Left renal pelvis (tissue), 4 donors: ENCODE data around the gene MORN1. TPM values are rescaled to one million over a fixed set of nuclear protein-coding genes. Genes with fewer than 3 reads are reported as not detected.

Experiments used
- DNase-seq, 4 donors: peaks; one replicate each; pipeline ENCODE4 v3.0.0-alpha.2; 2013; ENCODE audit warnings: low read depth in 4 of 4, low spot score in 3 of 4
- polyA plus RNA-seq, 4 donors: library from polyadenylated mRNA; unstranded; fragments of 120-200 nt; gene quantifications; one replicate each; pipeline ENCODE4 v1.2.1, GENCODE V29; 2013; ENCODE audit not compliant: insufficient read length in 4 of 4

The MORN1 gene
- polyA plus RNA-seq, 4 donors, result 7.9 to 16.7 (median 11.1) TPM

DNA sequence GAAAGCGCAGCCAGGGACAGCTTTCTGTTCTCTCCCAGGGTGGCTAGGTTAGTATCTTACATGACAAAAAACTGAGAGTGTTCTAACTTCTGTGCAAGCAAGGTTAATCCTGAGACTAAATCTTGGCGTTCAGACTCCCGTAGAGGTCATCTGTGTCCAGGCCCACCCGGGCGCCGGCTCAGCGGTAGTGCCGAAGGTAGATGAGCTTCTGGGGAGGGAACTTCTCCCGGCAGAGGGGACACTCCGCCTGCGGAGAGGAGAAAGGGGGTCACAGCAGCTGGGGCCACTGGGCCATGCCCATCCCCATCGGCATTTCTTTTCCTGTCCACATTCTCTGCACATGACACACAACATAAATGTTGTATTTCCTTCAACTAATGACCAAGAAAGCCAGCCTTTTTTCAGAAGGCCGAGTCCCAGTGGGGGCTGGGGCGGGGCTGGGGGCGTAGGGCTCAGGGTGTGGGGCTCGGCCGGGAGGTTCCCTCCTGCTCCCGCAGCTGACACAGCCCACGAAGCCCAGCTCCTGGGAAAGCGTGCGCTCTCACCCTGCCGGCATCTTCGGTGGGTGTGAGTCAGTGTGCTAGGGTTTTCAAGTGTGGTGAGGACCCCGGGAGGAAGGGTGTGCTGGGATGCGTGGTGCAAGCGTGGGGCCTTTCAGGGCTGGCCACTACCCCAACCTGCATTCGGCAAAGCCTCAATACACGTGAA is 14.4 kb upstream of the MORN1 start:
- no peak for DNase-seq

DNA sequence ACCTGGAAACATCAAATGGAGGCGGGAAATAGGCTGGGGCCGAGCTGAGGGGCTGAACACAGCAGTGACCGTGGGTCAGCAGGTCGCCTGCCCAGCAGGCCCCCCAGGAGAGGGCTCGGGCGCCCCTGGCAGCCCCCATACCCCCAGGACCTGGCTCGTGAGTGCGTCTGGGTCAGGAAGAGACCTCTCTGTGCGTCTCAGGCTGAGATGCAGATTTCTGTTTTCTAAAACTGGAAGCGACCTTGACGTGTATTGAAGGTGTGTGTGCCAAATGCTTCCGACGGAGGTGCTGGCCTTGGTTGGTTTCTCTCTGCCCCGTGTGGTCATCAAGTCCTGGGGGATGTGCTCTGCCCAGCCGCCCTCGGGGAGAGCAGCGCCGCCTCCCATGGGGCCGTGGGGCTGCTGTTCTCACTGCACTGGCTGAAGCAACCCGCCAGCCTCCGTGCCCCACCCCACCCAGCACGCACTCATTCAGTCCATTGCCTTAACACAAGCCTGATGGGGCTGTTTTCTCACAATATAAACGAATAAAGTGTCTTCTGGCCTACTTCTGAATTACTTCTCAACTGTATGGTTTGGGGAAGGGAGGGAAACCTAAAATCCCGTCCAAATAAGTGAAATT is 13.6 kb upstream of the MORN1 start:
- no peak for DNase-seq

DNA sequence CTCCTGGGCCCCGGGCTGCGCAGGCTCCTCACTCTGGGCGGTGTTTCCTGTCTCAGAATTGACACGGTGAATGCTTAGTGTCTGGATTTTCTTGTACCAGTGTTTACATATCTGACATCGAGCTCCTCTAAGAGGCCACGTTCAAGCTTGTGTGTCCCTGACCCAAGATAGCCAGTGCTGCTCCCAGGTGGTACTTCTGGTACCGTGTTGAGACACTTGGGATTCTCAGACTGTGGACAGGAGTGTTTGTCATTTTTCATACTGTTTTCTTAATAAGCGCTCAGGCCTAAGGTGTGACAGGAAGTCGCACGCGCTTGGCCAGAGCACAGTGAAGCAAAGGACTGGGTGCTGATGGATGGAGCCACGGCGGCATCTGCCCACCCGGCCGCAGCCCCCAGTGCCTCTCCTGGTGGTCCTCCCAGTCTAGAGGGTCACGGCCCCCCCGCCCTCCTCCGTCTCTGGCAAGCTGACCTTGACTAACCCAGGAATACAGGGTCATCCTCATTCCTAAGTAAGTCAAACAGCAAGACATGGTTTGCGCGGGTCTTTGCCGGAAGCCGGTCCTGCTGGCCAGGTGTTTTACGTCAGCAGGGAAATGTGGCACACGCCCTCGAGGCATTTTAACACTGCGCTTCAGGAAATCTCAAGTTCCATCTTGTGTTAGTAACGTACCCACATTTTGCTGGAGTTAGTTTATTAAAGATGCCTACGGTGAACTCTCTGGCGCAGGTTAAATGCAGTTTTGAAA is 13.0 kb upstream of the MORN1 start:
- DNase-seq, result no peak

DNA sequence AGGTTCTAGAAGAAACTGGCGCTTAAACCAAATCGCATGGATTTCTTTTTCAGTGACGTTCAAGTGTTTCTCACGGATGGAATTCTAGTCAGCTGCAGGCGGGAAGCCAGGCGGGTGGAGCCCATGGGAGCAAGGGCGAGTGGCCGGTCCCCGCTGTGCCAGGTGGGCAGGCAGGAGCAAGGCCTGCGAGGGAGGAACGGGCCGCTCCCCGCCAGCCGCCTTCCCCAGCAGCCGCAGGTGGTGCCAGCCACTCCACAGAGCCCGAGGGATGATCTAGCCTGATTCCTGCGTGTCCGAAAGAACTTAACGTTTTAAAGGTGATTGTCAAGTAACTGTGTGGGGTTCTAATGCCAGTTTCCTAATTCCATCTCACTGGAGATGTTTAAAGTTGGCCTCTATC is 11.9 kb upstream of the MORN1 start:
- no peak for DNase-seq

DNA sequence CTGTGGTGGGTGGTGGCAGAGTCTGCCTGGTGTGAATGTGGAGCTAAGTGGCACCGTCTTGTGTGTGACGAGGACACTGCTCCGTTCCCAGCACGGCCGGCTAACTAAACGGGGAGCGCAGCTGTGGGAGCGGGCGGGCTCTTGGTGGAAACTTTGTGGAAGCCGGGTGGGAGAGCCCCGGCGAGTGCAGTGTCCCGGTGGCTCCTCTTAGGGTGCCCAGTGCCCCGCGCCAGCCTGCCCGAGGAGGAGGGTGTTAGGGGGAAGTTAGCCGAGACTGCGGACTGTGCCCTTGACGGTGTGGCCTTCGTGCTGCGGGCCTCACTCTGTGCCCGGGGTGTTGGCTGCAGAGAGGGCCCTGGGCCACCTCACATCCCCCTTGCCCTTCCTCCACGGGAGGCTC is 11.1 kb upstream of the MORN1 start:
- no peak for DNase-seq

DNA sequence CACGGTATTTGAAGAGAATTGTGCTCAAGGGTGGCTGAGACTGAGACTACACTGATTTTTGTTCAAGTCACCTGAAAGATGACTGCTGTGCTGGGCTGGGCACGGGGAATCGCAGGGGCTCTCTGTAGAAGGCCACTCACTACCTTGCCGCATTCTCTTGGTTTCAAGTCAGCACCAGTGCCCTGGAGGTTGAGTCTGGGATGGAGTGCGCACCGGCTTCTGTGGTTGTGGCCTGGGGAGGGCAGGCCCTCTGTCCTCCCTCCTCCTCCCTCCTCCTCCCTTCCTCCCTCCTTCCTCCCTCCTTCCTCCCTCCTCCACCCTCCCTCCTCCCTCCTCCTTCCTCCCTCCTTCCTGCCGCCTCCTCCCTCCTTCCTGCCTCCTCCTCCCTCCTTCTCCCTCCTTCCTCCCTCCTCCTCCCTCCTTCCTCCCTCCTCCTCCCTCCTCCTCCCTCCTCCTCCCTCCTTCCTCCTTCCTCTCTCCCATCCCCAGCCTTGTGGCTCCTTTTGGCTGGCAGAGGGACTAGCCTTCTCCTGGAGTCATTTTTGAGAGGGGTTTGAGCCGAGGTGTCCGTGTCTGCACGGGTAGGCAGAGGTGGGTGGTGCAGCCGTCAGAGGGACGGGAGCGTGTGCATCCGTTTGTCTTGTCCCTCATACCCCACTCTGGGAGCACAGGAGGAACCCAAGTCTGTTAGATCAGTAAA is 9.7 kb upstream of the MORN1 start:
- DNase-seq, result no peak

DNA sequence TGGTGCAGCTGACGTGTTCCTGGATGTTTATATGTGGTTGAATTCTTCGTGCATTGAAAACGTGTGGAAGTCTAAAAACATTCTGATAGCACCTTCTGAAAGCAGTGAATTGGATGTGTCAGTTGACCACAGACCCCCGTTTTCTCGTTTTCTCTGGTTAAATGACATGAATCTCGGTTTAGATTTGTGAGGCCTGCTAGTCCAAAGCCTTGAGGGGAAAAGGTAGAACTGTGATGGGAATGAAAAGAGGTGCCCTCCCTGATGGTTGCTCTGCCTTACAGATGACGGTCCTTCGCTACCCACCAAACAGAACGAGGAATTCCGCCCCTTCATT is 9.2 kb upstream of the MORN1 start:
- DNase-seq, result no peak

DNA sequence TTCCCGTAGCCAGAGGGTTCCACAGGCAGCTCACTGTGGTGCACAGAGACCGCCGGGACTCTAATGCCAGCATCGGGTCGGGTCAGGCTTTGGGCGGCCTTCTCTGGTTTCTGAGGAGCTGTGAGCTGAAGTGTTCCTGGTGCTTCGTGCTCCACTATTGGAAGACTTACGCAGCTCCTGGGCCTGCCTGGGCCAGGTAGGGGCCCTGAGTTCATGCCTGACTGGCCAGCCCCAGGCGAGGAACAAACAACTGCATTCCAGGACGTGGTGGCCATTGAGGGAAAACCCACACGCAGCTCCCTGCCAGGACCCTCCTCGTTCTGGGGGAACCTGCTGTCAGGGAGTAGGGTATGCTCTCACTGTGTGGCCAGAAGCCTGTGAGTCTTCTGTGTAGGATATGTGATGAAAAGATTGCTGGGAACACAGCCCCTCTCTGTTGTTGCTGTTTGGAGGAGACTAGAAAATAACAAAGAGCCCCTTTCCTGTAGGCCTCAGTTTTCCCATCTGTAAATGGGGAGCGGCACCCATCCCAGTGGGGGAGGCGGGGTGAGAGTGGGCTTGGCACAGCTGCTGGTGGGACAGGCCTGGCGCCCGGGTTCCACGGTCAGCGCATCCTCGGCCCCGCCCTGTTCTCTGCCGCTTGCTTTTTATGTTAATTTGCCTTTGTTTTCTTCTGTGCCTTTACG is 8.7 kb upstream of the MORN1 start:
- DNase-seq, result peak in 1 of 4 donors; percentile 43

DNA sequence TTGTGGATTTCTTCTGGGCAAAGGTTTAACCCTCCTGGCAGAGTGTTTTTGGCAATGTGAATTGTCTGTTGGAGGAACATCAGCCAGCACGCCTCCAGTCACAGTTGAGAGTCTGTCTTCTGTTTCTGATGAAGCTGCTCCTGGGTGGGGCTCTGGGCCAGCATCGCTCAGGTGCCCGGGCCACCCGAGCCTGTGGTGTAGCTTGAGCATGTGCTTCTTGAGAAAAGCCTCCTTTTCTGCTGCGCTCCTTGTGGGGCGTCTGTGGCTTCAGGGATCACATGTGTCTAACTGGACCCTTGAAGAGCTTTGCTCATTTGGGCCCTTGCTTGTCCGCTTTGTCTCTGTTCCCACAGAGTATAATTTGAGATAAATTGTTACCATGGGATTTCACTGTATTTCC is 7.5 kb upstream of the MORN1 start:
- no peak for DNase-seq

DNA sequence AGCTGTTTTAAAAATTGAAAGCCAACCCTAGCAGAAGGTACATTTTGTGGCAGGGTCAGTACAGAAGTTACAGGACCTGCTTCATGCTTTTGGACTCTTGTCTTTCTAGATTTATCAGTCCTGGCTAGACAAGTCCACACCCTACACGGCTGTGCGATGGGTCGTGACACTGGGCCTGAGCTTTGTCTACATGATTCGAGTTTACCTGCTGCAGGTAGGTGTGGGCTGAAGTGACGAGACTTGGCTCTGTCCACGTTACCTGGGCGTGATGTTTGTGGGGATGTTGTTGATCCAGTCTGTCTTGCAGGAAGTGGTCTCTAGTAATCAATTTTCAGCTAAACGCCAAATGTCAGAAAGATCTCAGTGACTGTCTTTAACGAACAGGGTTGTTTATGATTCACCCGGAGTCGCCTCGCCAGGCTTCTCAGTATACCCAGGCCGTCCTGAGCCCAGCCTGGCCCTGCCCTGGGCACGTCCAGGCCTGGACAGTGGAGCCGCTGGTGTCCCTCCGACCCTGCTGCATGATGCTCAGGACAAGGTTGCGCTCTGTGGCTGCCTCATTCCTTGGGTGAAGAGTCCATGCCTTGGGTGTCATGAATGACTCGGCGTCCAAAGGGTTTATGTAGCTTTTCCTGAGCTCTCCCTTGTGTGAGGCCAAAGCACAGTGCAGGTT is 5.8 kb upstream of the MORN1 start:
- no peak for DNase-seq

DNA sequence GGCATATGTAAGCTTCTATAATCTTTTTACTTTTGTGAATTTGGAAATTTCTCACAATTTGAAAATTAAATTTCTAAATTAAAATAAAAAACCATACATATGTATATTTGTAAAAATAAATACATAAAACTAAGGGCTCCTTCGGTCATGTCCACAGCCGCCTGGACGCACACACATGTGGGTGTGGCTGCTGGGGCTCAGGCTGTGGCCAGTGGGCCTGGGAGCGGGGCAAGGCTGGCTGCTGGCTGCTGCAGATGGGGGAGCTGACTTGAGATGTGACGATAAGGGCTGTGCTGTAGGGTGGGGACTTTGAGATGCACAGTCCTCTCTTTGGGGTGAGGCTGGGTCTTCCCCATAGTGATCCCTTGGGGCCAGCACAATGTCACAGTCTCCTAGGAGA is 5.1 kb upstream of the MORN1 start:
- no peak for DNase-seq

DNA sequence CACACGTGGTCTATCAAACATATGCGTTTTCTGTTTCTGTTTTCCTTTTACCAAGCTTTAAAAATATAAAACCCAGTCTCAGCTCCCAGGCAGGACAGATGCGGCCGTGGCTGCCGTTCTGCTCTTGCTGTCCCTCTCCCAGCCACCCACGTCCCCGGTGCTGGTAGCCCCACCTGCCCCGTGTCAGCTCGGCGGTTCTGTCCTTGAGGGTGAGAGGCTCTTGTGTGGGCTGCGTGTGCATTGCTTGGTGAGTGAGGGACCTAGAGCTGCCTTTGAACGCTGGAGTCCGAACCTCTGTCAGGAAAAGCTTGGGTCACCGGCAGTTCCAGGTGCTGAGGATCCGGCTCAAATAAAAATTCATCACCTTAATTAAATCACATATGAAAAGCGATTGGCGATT is 4.7 kb upstream of the MORN1 start:
- DNase-seq, result no peak

DNA sequence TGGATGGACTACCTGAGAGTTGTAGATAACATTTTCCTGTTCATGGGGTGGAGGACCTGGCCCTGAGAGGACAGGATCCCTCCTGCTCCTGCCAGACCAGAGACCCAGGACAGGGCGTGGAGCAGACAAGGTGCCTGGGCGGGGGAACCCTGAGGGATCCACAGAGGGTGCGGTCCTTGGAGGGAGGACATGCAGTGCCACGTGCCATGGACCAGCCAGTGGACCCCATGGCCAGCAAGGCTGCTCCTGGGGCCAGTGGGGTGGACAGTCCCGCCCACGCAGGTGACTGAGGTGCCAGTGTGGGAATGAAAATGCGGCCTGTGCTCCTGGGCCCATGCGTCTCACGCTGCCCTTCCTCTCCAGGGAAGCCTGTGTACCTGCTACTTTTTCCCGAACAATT is 3.9 kb upstream of the MORN1 start:
- no peak for DNase-seq

DNA sequence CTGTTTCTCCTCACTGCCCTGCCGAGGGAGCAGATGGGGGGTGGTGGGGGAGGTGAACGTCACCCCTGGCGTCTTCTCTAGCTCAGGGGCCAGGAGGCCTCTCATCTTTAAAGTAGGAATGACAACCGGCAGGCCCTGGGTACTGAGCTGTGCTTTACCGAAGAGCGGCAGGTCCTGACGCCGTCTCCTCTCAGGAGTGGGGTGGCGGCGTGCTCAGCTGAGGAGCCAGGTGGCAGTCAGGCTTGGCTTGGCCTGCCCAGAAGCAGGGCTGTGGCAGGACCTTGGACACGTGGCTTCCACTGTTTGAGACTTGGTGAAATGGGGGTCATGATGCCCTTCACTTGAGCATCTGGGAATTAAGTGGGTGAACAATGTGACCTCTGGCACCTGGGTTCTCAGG is 3.4 kb upstream of the MORN1 start:
- DNase-seq, result no peak

DNA sequence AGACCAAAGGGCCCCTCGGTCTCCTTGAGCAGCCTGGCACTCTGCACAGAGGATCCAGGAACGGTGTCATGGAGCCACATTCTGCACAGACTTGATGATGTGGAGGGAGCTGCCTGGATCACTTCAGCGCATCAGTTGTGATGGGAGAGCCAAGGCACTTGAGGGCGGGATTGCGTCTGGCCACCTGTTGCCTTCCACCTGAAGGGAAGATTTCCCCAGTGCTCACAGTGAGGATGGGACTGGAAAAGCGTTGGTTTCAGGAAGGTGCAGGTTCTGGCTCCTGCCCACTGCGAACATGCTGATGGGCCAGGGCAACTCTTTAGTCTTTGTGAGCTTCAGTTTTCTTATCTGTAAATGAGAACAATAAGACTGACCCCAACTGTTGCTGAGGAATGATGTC is 2.9 kb upstream of the MORN1 start:
- no peak for DNase-seq

DNA sequence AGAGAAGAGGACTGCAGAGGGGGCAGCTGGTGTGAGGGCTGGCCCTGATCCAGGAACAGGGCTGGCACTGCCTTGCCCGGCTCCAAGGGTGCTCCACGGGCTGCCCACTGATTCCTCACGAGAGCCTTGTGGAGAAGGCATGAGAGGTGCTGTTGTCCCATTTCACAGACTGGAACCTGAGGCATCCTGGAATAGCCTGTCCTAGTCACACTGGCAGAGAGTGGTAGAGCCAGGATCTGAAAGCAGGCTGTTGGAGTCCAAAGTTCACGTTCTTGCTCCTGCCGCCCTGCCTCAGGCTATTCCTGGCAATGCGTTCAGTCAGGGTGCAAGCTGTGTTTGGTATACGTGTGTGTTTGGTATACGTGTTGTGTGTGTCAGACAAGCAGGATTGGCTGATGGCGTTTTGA is 2.1 kb upstream of the MORN1 start:
- DNase-seq, result no peak

DNA sequence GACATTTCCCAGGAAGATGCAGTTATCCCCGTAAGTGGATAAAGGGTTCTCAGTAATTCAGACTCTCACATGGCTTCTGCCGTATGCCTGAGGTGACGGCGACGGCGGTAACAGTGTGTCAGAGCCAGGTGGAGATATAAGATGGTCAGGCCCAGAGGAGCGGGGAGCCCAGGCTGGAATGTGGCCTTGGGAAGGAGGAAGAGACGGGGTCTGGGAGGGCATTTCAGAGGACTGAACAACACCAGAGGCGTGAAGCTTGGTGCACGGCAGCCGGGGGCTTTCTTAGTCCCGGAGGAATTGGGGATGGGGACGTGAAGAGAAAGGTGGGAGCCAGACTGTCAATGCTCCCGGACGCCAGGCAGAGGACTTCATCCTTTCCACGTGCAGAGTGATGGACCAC is 1.3 kb upstream of the MORN1 start:
- DNase-seq, result no peak

DNA sequence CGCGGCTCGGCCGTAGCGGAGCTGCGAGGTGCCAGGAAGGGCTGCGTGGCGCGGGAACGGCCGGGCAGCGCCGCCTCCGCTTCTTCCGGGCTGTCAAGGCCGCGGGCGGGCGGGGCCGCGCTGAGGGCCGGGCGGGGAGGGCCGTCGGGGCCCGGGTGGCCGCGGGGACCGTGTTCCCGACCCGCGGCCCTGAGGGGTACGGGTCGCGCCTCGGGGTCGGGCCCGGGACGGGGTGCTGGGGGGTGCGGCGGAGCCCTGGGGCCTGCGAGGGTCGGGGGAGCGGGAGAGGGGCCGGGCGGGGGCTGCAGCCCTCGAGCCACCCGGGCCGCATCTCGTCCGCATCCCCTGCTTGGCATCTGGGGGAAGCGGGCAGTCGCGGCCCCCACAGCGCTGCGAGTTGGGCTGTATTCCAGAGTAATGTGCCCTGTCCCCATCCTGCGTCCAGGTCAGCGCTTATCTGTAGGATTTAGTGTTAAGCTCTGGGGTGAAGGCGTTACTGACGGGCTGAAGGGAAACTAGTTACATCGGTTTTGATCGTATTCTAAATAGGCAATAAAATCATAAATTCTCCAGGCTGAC is 666 bp upstream of the MORN1 start:
- no peak for DNase-seq

DNA sequence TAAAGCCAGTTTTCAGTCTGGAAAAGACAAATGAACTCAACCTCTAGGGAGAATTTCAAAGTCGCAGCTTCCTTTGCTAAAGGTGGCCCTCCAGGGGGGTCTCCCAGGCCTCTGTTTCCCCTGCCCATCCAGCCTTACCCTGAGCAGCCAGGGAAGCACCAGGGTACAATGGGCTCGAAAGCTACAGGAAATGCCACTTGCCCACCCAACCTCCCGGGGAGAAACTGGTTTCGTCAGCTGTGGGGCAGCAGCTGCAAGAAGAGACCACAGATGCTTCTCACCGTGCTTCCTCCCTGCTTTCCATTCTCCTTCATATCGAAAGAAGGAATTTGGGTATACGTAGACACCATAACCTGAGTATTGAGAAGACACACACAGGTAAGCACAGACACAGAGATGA is 1.7 kb downstream of the MORN1 start:
- DNase-seq, result no peak
